T-helper 17 cell (primary cell): ENCODE measurements around the gene HES5. TPM values are rescaled to one million over a fixed set of nuclear protein-coding genes. Genes with fewer than 3 reads are reported as not detected.

Experiments used
- ATAC-seq: fragments of 150-1000 bp; cut with Tn5 transposase; 2 replicates; pipeline ENCODE4 v1.10.0; 2021; ENCODE audit warnings: mild to moderate bottlenecking, moderate library complexity
- DNase-seq, 3 donors: peaks; one replicate each; pipeline versions ENCODE4 v3.0.0 to v3.0.0-alpha.2; 2020 to 2021
- H3K9me3 ChIP-seq: one replicate; pipeline ENCODE4 v1.7.0; 2013; ENCODE audit warnings: low read length, mild to moderate bottlenecking; ENCODE audit not compliant: control insufficient read depth, poor library complexity, severe bottlenecking
- H3K27ac Mint-ChIP-seq: one replicate; pipeline ENCODE4 v1.8.0; 2022; ENCODE audit warnings: mild to moderate bottlenecking, moderate library complexity, mixed read lengths
- H3K27me3 Mint-ChIP-seq: one replicate; pipeline ENCODE4 v1.8.0; 2022; ENCODE audit warnings: mixed read lengths
- H3K36me3 Mint-ChIP-seq: one replicate; pipeline ENCODE4 v1.8.0; 2022; ENCODE audit warnings: low read depth, mixed read lengths
- H3K4me1 Mint-ChIP-seq: one replicate; pipeline ENCODE4 v1.8.0; 2022; ENCODE audit warnings: mild to moderate bottlenecking, mixed read lengths
- H3K4me3 Mint-ChIP-seq: one replicate; pipeline ENCODE4 v1.8.0; 2022; ENCODE audit warnings: mild to moderate bottlenecking, moderate library complexity, mixed read lengths
- total RNA-seq, 4 donors: library from RNA in 2 of 4; stranded (reverse) in 2 of 4; gene quantifications; one replicate each; pipeline ENCODE4 v1.2.3 and lab custom pipeline; 2022 to 2026

HES5 gene
- total RNA-seq, 2 donors from 2014 or later: not detected

- H3K27ac Mint-ChIP-seq: no peak overlapping the region
- no peak overlapping the region for H3K4me3 Mint-ChIP-seq
- no peaks in the 10 kb centered on the region for H3K9me3 ChIP-seq
- H3K36me3 Mint-ChIP-seq: peaks cover 2% of the 10 kb centered on the region
- ATAC-seq (no peak), DNase-seq (no peak)
- no peaks in the 10 kb centered on the region for H3K27me3 Mint-ChIP-seq
- peaks cover 6% of the 10 kb centered on the region for H3K4me1 Mint-ChIP-seq
Observed at GRCh38 chr1:2486558-2486957, 43.5 kb downstream of the HES5 start.

GRCh38 chr1:2486041-2486440 lies 44.0 kb downstream of the HES5 start:
- no peaks in the 10 kb centered on the region for H3K27me3 Mint-ChIP-seq
- ATAC-seq (no peak), DNase-seq (no peak)
- H3K9me3 ChIP-seq: no peaks in the 10 kb centered on the region
- H3K4me1 Mint-ChIP-seq: peaks cover 6% of the 10 kb centered on the region
- H3K4me3 Mint-ChIP-seq: no peak overlapping the region
- H3K36me3 Mint-ChIP-seq: peaks cover 2% of the 10 kb centered on the region
- no peak overlapping the region for H3K27ac Mint-ChIP-seq

GRCh38 chr1:2483970-2484369 lies 46.1 kb downstream of the HES5 start:
- Mint-ChIP-seq H3K36me3 (peaks cover under 1% of the 10 kb centered on the region), H3K27ac (no peak overlapping the region), H3K4me1 (peaks cover 6% of the 10 kb centered on the region), H3K27me3 (no peaks in the 10 kb centered on the region), H3K4me3 (no peak overlapping the region)
- ATAC-seq (no peak), DNase-seq (no peak)
- H3K9me3 ChIP-seq: no peaks in the 10 kb centered on the region

GRCh38 chr1:2483026-2483425 lies 47.0 kb downstream of the HES5 start:
- Mint-ChIP-seq H3K36me3 (no peaks in the 10 kb centered on the region), H3K27me3 (no peaks in the 10 kb centered on the region), H3K4me3 (no peak overlapping the region), H3K4me1 (peaks cover 6% of the 10 kb centered on the region), H3K27ac (no peak overlapping the region)
- H3K9me3 ChIP-seq: no peaks in the 10 kb centered on the region
- DNase-seq: no peak
- no peak for ATAC-seq

GRCh38 chr1:2482588-2482987 lies 47.5 kb downstream of the HES5 start:
- H3K9me3 ChIP-seq: no peaks in the 10 kb centered on the region
- Mint-ChIP-seq H3K27me3 (no peaks in the 10 kb centered on the region), H3K36me3 (no peaks in the 10 kb centered on the region), H3K27ac (no peak overlapping the region), H3K4me1 (peaks cover 6% of the 10 kb centered on the region), H3K4me3 (no peak overlapping the region)
- DNase-seq: no peak
- no peak for ATAC-seq

GRCh38 chr1:2481885-2482284 lies 48.2 kb downstream of the HES5 start:
- peaks cover 6% of the 10 kb centered on the region for H3K4me1 Mint-ChIP-seq
- no peaks in the 10 kb centered on the region for H3K9me3 ChIP-seq
- ATAC-seq: no peak

GRCh38 chr1:2480986-2481364 lies 49.1 kb downstream of the HES5 start:
- Mint-ChIP-seq H3K4me3 (no peak overlapping the region), H3K4me1 (peaks cover 6% of the 10 kb centered on the region), H3K27me3 (no peaks in the 10 kb centered on the region), H3K27ac (no peak overlapping the region), H3K36me3 (no peaks in the 10 kb centered on the region)
- ATAC-seq (no peak), DNase-seq (no peak)
- no peaks in the 10 kb centered on the region for H3K9me3 ChIP-seq

More at GRCh38 chr1:2481885-2482284, 48.2 kb downstream of the HES5 start:
- Mint-ChIP-seq H3K27ac (no peak overlapping the region), H3K27me3 (no peaks in the 10 kb centered on the region), H3K36me3 (no peaks in the 10 kb centered on the region), H3K4me3 (no peak overlapping the region)
- DNase-seq: no peak

- H3K27me3 Mint-ChIP-seq: no peaks in the 10 kb centered on the region
- no peaks in the 10 kb centered on the region for H3K36me3 Mint-ChIP-seq
- no peak for ATAC-seq
- H3K4me3 Mint-ChIP-seq: no peak overlapping the region
- no peak for DNase-seq
- H3K4me1 Mint-ChIP-seq: peaks cover 6% of the 10 kb centered on the region
- no peaks in the 10 kb centered on the region for H3K9me3 ChIP-seq
- H3K27ac Mint-ChIP-seq: no peak overlapping the region
Observed at GRCh38 chr1:2480236-2480985, 49.7 kb downstream of the HES5 start.

GRCh38 chr1:2479618-2480017 lies 50.4 kb downstream of the HES5 start:
- no peaks in the 10 kb centered on the region for H3K9me3 ChIP-seq
- ATAC-seq (no peak), DNase-seq (no peak)
- no peaks in the 10 kb centered on the region for H3K27me3 Mint-ChIP-seq
- no peak overlapping the region for H3K27ac Mint-ChIP-seq
- H3K36me3 Mint-ChIP-seq: no peaks in the 10 kb centered on the region
- H3K4me3 Mint-ChIP-seq: no peak overlapping the region
- H3K4me1 Mint-ChIP-seq: peaks cover 3% of the 10 kb centered on the region

- Mint-ChIP-seq H3K27me3 (no peaks in the 10 kb centered on the region), H3K36me3 (no peaks in the 10 kb centered on the region), H3K4me3 (no peak overlapping the region), H3K4me1 (peaks cover 3% of the 10 kb centered on the region), H3K27ac (no peak overlapping the region)
- no peak for ATAC-seq
- DNase-seq: no peak
- no peaks in the 10 kb centered on the region for H3K9me3 ChIP-seq
Observed at GRCh38 chr1:2479186-2479585, 50.9 kb downstream of the HES5 start.

Other genes starting within 250 kb of the HES5 start
- gene MORN1, start 138.7 kb downstream of the HES5 start, total RNA-seq: 1 to 10 TPM; 7.0 to 8.4 TPM
- gene RER1, start 138.4 kb downstream of the HES5 start, total RNA-seq: 10 to 100 TPM; 68.4 to 70.0 TPM
- gene PEX10, start 117.7 kb downstream of the HES5 start, total RNA-seq: 1 to 10 TPM; 7.3 to 8.3 TPM
- gene PLCH2, start 54.0 kb downstream of the HES5 start, total RNA-seq: 10 to 100 TPM; 30.0 to 39.3 TPM
- gene PANK4, start 3.7 kb downstream of the HES5 start, total RNA-seq: 10 to 100 TPM; 47.9 to 53.5 TPM
- 100 to 1,000 TPM; 179 to 212 TPM for gene TNFRSF14, start 26.1 kb upstream of the HES5 start, total RNA-seq
- gene PRXL2B, start 56.5 kb upstream of the HES5 start, total RNA-seq: 10 to 100 TPM; 17.6 to 18.5 TPM
- gene MMEL1, start 102.8 kb upstream of the HES5 start, total RNA-seq: 1 to 10 TPM in 1 of 2 donors, under 1 TPM in 1; 0.94 to 3.8 TPM